Endothelial cell of umbilical vein (primary cell): ENCODE results near the gene SLC16A7. TPM values are rescaled to one million over a fixed set of nuclear protein-coding genes. Genes with fewer than 3 reads are reported as not detected.

Source experiments
- BruUV-seq: library from RNA; stranded (reverse); fragments of 400-500 nt; replicated peaks from 2 replicates; lab custom pipeline; 2021; lab: Mats Ljungman, UMichigan
- CTCF ChIA-PET: fragments of 300-600, 350-600 bp; sonication (Branson Sonifier 250); formaldehyde crosslinking; loops from one replicate; lab custom pipeline; 2021; ENCODE audit warnings: antibody characterized with exemption, inconsistent platforms; lab: Charles Lee
- POLR2A ChIA-PET: fragments of 300-600, 350-600 bp; sonication (Branson Sonifier 250); formaldehyde crosslinking; loops from one replicate; lab custom pipeline; 2021; ENCODE audit warnings: antibody characterized with exemption, inconsistent platforms; lab: Charles Lee
- DNase-seq: peaks from one replicate; pipeline ENCODE4 v3.0.0-alpha.2; 2011; ENCODE audit warnings: low read depth, low spot score
- FAIRE-seq: peaks from 2 replicates; lab custom pipeline; 2011; peaks lifted over from hg19 to GRCh38; lab: Jason Lieb, UNC
- H2AFZ ChIP-seq: 2 replicates; pipeline ENCODE4 v1.6.0; 2012; ENCODE audit warnings: low read depth, low read length, control low read depth, inconsistent platforms
- H3K27ac ChIP-seq: 2 replicates; pipeline ENCODE4 v1.5.1; 2011; ENCODE audit warnings: low read depth, mild to moderate bottlenecking, control low read depth, low read length, moderate library complexity; ENCODE audit not compliant: insufficient read depth
- H3K27me3 ChIP-seq, 2 experiments: 2 replicates each; pipeline versions ENCODE4 v1.6.0 to v1.6.1; 2011; ENCODE audit warnings: low read length in 2 of 2, mixed read lengths in 1 of 2; ENCODE audit not compliant: control insufficient read depth in 2 of 2, insufficient read depth in 2 of 2
- H3K36me3 ChIP-seq, 2 experiments: 2 replicates in 1 of 2; 3 replicates in 1 of 2; pipeline ENCODE4 v1.5.1; 2011; ENCODE audit warnings: low read length in 2 of 2, mild to moderate bottlenecking in 1 of 2, moderate library complexity in 1 of 2; ENCODE audit not compliant: control insufficient read depth in 2 of 2, insufficient read depth in 2 of 2; ENCODE audit errors: extremely low read depth in 1 of 2
- H3K4me1 ChIP-seq: 3 replicates; pipeline ENCODE4 v1.5.1; 2011; ENCODE audit warnings: mild to moderate bottlenecking, low read length; ENCODE audit not compliant: control insufficient read depth, insufficient read depth; ENCODE audit errors: extremely low read depth
- H3K4me2 ChIP-seq: 2 replicates; pipeline ENCODE4 v1.6.1; 2011; ENCODE audit warnings: low read length, control low read depth, mixed read lengths; ENCODE audit not compliant: insufficient read depth
- H3K4me3 ChIP-seq, 3 experiments: fragments of 200-600 bp in 1 of 3; sonication (generic), shearing (Covaris generic) in 1 of 3; replicated peaks in 1 of 3; 2 replicates each; pipeline ENCODE4 v1.5.1; 2011 to 2016; ENCODE audit warnings: control low read depth in 3 of 3, low read length in 3 of 3, mild to moderate bottlenecking in 2 of 3, inconsistent platforms in 1 of 3, low read depth in 1 of 3, moderate library complexity in 1 of 3; ENCODE audit not compliant: insufficient read depth in 1 of 3
- H3K79me2 ChIP-seq: 2 replicates; pipeline ENCODE4 v1.6.0; 2012; ENCODE audit warnings: low read length, inconsistent platforms; ENCODE audit not compliant: control insufficient read depth, insufficient read depth
- H3K9ac ChIP-seq: replicated peaks from 2 replicates; pipeline ENCODE3; 2011; ENCODE audit warnings: low read length, control low read depth; ENCODE audit not compliant: insufficient read depth; ENCODE audit errors: extremely low read depth
- H3K9me1 ChIP-seq: replicated peaks from 3 replicates; pipeline ENCODE4 v1.6.0; 2011; ENCODE audit warnings: mild to moderate bottlenecking, low read length; ENCODE audit not compliant: control insufficient read depth, insufficient read depth; ENCODE audit errors: extremely low read depth
- H3K9me3 ChIP-seq: replicated peaks from 2 replicates; pipeline ENCODE4 v1.5.1; 2012; ENCODE audit warnings: low read length, inconsistent platforms; ENCODE audit not compliant: control insufficient read depth, insufficient read depth
- H4K20me1 ChIP-seq: replicated peaks from 2 replicates; pipeline ENCODE3; 2011; ENCODE audit warnings: mild to moderate bottlenecking, low read length; ENCODE audit not compliant: control insufficient read depth, insufficient read depth; ENCODE audit errors: extremely low read depth
- CTCF ChIP-seq, 2 donors: IDR thresholded peaks; 1 replicate in 1 of 2; 2 replicates in 1 of 2; pipeline ENCODE4 v1.5.1; 2011; ENCODE audit warnings: low read length in 2 of 2, mild to moderate bottlenecking in 2 of 2, moderate library complexity in 2 of 2, control low read depth in 1 of 2, inconsistent platforms in 1 of 2, low read depth in 1 of 2; ENCODE audit not compliant: insufficient read depth in 1 of 2; ENCODE audit errors: extremely low read depth in 1 of 2
- EZH2 ChIP-seq: IDR thresholded peaks from 2 replicates; pipeline ENCODE4 v1.6.1; 2012; ENCODE audit warnings: borderline replicate concordance, low read depth, mild to moderate bottlenecking, moderate library complexity, low read length, inconsistent platforms; ENCODE audit not compliant: severe bottlenecking
- FOS ChIP-seq: IDR thresholded peaks from 2 replicates; pipeline ENCODE4 v1.6.1; 2011; ENCODE audit warnings: mild to moderate bottlenecking, low read length, moderate library complexity, borderline replicate concordance; ENCODE audit not compliant: insufficient read depth
- GATA2 ChIP-seq: IDR thresholded peaks from 2 replicates; pipeline ENCODE4 v1.7.0; 2011; ENCODE audit warnings: low read depth, mild to moderate bottlenecking, moderate library complexity, mixed read lengths, low read length; ENCODE audit not compliant: insufficient read length, insufficient read depth
- JUN ChIP-seq: IDR thresholded peaks from 2 replicates; pipeline ENCODE4 v1.6.1; 2011; ENCODE audit warnings: borderline replicate concordance, low read depth; ENCODE audit not compliant: insufficient read length, insufficient read depth
- MAX ChIP-seq: IDR thresholded peaks from 2 replicates; pipeline ENCODE4 v1.6.1; 2011; ENCODE audit not compliant: insufficient read depth, insufficient read length
- MYC ChIP-seq: IDR thresholded peaks from one replicate; pipeline ENCODE4 v1.6.1; 2011; ENCODE audit warnings: mild to moderate bottlenecking, low read depth, low read length
- POLR2A ChIP-seq: IDR thresholded peaks from 2 replicates; pipeline ENCODE4 v1.6.1; 2012; ENCODE audit warnings: low read depth, mild to moderate bottlenecking, control low read depth, low read length
- POLR2AphosphoS5 ChIP-seq: IDR thresholded peaks from 2 replicates; pipeline ENCODE4 v1.6.1; 2012; ENCODE audit warnings: low read depth, mild to moderate bottlenecking, control low read depth, low read length, moderate library complexity; ENCODE audit not compliant: insufficient read depth
- dilution Hi-C: fragments of 300-500 bp; cut with MboI; formaldehyde crosslinking; loops from one replicate; pipeline ENCODE4 v1.15.0; 2019; ENCODE audit warnings: low sequenced_read_pairs; ENCODE audit not compliant: extremely low pct_ligation_motif_present
- intact Hi-C: fragments of 100-400 bp; cut with micrococcal nuclease; formaldehyde crosslinking; loops from one replicate; pipeline ENCODE4 v1.10.0; 2022
- polyA plus RNA-seq, 4 experiments: library from polyadenylated mRNA; depleted of rRNA in 3 of 4; stranded (reverse) in 3 of 4; unstranded in 1 of 4; fragments of >200 nt; gene quantifications; 2 replicates each; pipeline versions ENCODE4 v1.2.1 to v1.2.3, GENCODE V29; 2011 to 2012; ENCODE audit warnings: missing spikeins in 1 of 4
- total RNA-seq: library from RNA; stranded (reverse); gene quantifications from 2 replicates; pipeline ENCODE4 v1.2.3, GENCODE V29; 2021

Gene SLC16A7
- total and polyA plus RNA-seq, 2 donors (not counting 3 experiments of a cell fraction or from before 2014, with no cell fraction given) = 2.9 to 8.9 TPM

GRCh38 chr12:59600171-59600570 is 4.3 kb downstream of the SLC16A7 start:
- dilution Hi-C loops = no loop called here
- BruUV-seq = no TSS peak
- no peak for FAIRE-seq

GRCh38 chr12:59603754-59604153 is 7.9 kb downstream of the SLC16A7 start:
- TF ChIP-seq FOS (no peak), POLR2A (no peak), MYC (no peak), GATA2 (no peak), JUN (no peak), POLR2AphosphoS5 (no peak), EZH2 (no peak), CTCF (IDR thresholded peaks at IDR 0.05; ENCODE audit: extremely low read depth in 1 of 2, insufficient read depth in 1 of 2, low read depth in 1 of 2, low read length in 2 of 2) (no peak), MAX (no peak)
- Histone ChIP-seq H3K9ac (no peak overlapping the region), H3K4me1 (no peaks in the 10 kb centered on the region), H3K4me2 (no peak overlapping the region), H3K79me2 (no peaks in the 10 kb centered on the region), H3K9me1 (no peaks in the 10 kb centered on the region), H3K27me3 (no peaks in the 10 kb centered on the region), H3K36me3 (no peaks in the 10 kb centered on the region), H4K20me1 (no peaks in the 10 kb centered on the region), H3K4me3 (no peak overlapping the region), H2AFZ (no peak overlapping the region), H3K27ac (no peak overlapping the region), H3K9me3 (no peaks in the 10 kb centered on the region)
- CTCF ChIA-PET = interaction anchor here (1.0 kb wide), 1 partner anchor 8 kb away, joined by 3 read pairs; the partner anchor contains the start of gene SLC16A7
- dilution Hi-C loops (no loop called here), intact Hi-C loops (no loop called here)
- no TSS peak for BruUV-seq
- DNase-seq = no peak
- no peak for FAIRE-seq
- POLR2A ChIA-PET = no interaction called here

More at GRCh38 chr12:59600171-59600570, 4.3 kb downstream of the SLC16A7 start:
- POLR2A ChIA-PET = no interaction called here
- no peaks in the 10 kb centered on the region for H4K20me1 ChIP-seq
- no peak overlapping the region for H2AFZ ChIP-seq
- H3K9me1 ChIP-seq = no peaks in the 10 kb centered on the region
- peaks cover 9% of the 10 kb centered on the region for H3K4me1 ChIP-seq
- H3K4me2 ChIP-seq = no peak overlapping the region
- CTCF ChIA-PET = interaction anchor here (1.0 kb wide), 1 partner anchor 16 kb away, joined by 3 read pairs; no protein-coding TSS in a partner anchor
- no peak overlapping the region for H3K4me3 ChIP-seq
- no peaks in the 10 kb centered on the region for H3K27me3 ChIP-seq
- DNase-seq = no peak
- H3K36me3 ChIP-seq = no peaks in the 10 kb centered on the region
- TF ChIP-seq MYC (no peak), FOS (no peak), POLR2A (no peak), MAX (no peak)
- H3K27ac ChIP-seq = no peak overlapping the region
- H3K9ac ChIP-seq = no peak overlapping the region
- no peaks in the 10 kb centered on the region for H3K79me2 ChIP-seq
- no peaks in the 10 kb centered on the region for H3K9me3 ChIP-seq
- intact Hi-C loops = no loop called here
